ENCODE measurements around the gene HS3ST1. TPM values are rescaled to one million over a fixed set of nuclear protein-coding genes. Genes with fewer than 3 reads are reported as not detected.
A peak's percentile ranks its signal among the peaks of the same experiment; 100 is the strongest.

The HS3ST1 gene
- total and polyA plus RNA-seq, 9 donors = 10.1 to 64.7 (median 35.9) TPM

DNA sequence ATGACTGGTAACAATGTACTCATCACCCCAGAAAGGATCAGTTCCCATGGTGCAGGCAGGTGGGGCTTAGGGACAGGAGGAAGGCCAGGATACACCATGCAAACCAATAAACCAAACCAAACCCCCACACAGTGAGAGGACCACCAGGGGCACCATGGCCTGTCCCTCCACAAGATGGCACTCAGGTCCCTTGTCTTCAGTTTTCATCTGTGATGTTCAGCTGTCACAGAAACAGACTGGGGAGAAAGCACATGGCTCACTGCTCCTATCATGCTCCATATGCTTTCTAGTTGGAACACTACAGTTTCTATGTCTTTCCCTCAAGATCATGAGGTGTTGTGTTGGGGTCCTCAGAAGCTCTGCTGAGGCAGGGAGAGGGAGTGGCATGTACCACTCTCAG, 10.1 kb downstream of the HS3ST1 start:
- H3K4me1 ChIP-seq (ENCODE audit: insufficient read depth) = peaks cover 36% of the 10 kb centered on the region
- no peaks in the 10 kb centered on the region for H3K27me3 ChIP-seq
- no peaks in the 10 kb centered on the region for H3K36me3 ChIP-seq
- H3K9me3 ChIP-seq = no peaks in the 10 kb centered on the region
- intact Hi-C loops (cut with DNase I) = loop anchor here in 1 of 4 donors (10.0 kb wide), 2 partner anchors 54 to 124 kb away; no protein-coding TSS in a partner anchor
- no peak for DNase-seq
- no peak overlapping the region for H3K4me3 ChIP-seq
- H3K27ac ChIP-seq = peak overlapping the region in 1 of 2 donors; percentile 11
- TF ChIP-seq EP300 (IDR thresholded peaks at IDR 0.05) = no peak
- TF ChIP-seq, protein P1, sequence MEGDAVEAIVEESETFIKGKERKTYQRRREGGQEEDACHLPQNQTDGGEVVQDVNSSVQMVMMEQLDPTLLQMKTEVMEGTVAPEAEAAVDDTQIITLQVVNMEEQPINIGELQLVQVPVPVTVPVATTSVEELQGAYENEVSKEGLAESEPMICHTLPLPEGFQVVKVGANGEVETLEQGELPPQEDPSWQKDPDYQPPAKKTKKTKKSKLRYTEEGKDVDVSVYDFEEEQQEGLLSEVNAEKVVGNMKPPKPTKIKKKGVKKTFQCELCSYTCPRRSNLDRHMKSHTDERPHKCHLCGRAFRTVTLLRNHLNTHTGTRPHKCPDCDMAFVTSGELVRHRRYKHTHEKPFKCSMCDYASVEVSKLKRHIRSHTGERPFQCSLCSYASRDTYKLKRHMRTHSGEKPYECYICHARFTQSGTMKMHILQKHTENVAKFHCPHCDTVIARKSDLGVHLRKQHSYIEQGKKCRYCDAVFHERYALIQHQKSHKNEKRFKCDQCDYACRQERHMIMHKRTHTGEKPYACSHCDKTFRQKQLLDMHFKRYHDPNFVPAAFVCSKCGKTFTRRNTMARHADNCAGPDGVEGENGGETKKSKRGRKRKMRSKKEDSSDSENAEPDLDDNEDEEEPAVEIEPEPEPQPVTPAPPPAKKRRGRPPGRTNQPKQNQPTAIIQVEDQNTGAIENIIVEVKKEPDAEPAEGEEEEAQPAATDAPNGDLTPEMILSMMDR (IDR thresholded peaks at IDR 0.05) = no peak
- no peak for TF ChIP-seq POLR2A (IDR thresholded peaks at IDR 0.05)

DNA sequence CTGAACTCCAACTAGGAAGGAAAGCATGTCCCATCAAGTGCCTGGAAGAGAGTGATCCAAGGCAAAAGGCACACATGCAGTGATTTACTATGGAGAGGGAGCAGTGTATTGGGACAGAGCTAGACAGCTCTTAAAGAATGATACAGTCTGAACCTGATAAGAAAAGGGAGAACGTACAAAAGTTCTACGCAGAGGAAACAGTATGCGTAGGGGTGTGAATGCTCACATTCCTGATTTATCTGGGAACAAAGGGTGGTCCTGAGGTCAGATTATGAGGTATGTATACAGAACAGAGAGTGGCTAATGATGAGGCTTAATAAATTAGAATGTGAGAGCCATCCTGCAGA, 12.0 kb downstream of the HS3ST1 start:
- WGBS, 3 donors = 4 to 16% (median 11%) methylated on average over 3 of the region's 3 CpGs
- H3K4me1 ChIP-seq (ENCODE audit: insufficient read depth) = peaks cover 34% of the 10 kb centered on the region
- no peak for DNase-seq
- H3K9me3 ChIP-seq = no peaks in the 10 kb centered on the region
- H3K27ac ChIP-seq = peak overlapping the region in 1 of 2 donors; percentile 23
- no peak overlapping the region for H3K4me3 ChIP-seq
- intact Hi-C loops (cut with DNase I) = loop anchor here in 1 of 4 donors (10.0 kb wide), 2 partner anchors 52 to 122 kb away; no protein-coding TSS in a partner anchor
- H3K36me3 ChIP-seq = no peaks in the 10 kb centered on the region
- TF ChIP-seq POLR2A (IDR thresholded peaks at IDR 0.05) = no peak
- no peak for TF ChIP-seq EP300 (IDR thresholded peaks at IDR 0.05)
- TF ChIP-seq, protein P1 (IDR thresholded peaks at IDR 0.05) = no peak
- H3K27me3 ChIP-seq = no peaks in the 10 kb centered on the region

DNA sequence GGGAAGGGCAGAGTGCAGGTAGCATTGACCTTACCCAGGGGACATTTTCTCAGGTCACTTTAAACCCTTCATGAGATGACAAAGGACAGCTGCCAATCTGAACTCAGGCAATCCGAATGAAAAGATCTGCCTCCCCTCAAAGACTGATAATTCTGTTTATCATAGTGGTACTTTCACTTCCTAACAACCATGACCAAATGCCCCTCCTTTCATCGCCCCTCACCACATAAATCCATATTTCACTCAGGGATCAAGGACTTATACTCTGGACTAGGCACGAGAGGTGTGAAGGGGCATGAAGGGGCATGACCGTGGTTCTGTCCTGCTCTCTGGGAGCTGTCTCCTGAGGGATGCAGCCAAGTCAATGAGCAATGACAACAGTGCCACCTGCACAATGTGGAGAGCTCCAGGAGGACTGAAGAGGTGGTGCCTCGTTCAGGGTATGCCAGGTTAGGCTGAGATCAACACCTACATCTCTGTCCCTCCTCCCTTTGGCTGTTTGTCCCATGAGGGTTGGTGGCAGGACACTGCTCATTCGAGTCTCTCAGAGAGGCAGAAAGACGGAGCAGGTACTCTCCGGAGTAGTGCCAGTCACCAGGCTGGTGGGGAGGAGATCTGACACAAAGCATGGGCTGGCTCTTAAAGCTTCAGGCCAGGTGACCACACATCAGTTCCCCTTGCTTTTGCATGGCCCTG, 12.5 kb downstream of the HS3ST1 start:
- Histone ChIP-seq H3K27me3 (no peaks in the 10 kb centered on the region), H3K27ac (peak overlapping the region in 1 of 2 donors; percentile 23), H3K36me3 (no peaks in the 10 kb centered on the region), H3K4me3 (no peak overlapping the region), H3K4me1 (ENCODE audit: insufficient read depth) (peaks cover 32% of the 10 kb centered on the region), H3K9me3 (no peaks in the 10 kb centered on the region)
- no peak for DNase-seq
- intact Hi-C loops (cut with DNase I) = loop anchor here in 1 of 4 donors (10.0 kb wide), 2 partner anchors 51 to 121 kb away; no protein-coding TSS in a partner anchor
- TF ChIP-seq EP300 (IDR thresholded peaks at IDR 0.05) = no peak
- TF ChIP-seq, protein P1 (IDR thresholded peaks at IDR 0.05) = no peak
- no peak for TF ChIP-seq POLR2A (IDR thresholded peaks at IDR 0.05)
- 62 to 74% (median 67%) methylated on average over 8 of the region's 8 CpGs for WGBS, 3 donors

DNA sequence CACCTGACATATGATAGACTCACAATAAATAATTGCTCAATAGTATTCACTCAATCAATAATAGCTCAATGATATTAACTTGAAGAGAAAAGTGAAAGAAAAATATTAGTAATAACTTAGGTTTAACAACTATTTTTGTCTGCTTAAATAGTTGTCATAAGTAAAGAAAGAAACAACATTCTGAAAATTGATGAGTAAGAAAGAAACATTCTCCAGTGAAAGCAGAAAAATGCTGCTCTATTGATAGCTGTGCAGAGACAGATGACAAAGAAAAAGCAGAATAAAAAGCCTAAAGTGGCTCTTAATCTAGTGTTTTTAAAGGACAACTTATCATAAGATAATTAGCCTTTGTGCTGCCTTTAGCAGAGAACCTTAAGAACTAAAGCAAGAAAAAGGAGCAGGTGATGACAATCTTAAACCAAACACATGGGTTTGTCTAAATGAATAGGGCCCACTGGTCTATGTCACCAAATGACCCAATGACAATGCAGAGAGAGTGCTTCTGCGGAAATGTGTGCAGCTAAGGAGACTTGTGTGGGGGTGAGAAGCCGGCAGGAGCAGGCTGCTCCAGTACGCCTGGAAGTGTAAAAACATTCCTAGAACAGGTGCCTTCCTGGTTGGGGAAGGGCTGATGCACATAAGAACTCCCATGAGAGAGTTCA, 13.2 kb downstream of the HS3ST1 start:
- H3K27me3 ChIP-seq = no peaks in the 10 kb centered on the region
- no peak overlapping the region for H3K4me3 ChIP-seq
- DNase-seq = no peak
- 34 to 55% (median 44%) methylated on average over 3 of the region's 3 CpGs for WGBS, 3 donors
- intact Hi-C loops (cut with DNase I) = loop anchor here in 1 of 4 donors (10.0 kb wide), 2 partner anchors 51 to 121 kb away; no protein-coding TSS in a partner anchor
- no peaks in the 10 kb centered on the region for H3K36me3 ChIP-seq
- no peak overlapping the region for H3K27ac ChIP-seq
- TF ChIP-seq POLR2A (IDR thresholded peaks at IDR 0.05) (no peak), EP300 (IDR thresholded peaks at IDR 0.05) (no peak)
- TF ChIP-seq, protein P1 (IDR thresholded peaks at IDR 0.05) = no peak
- H3K9me3 ChIP-seq = no peaks in the 10 kb centered on the region
- peaks cover 32% of the 10 kb centered on the region for H3K4me1 ChIP-seq (ENCODE audit: insufficient read depth)

Data from ovary (tissue), 9 donors.